ENCODE measurements around the gene FILIP1L.

GRCh38 chr3:99877031-99877579 is 237.2 kb downstream of the FILIP1L start:
- TF ChIP-seq CTCF (IDR thresholded peaks at IDR 0.05; ENCODE audit: low read length) (no peak), EZH2 (optimal IDR thresholded peaks at IDR 0.05; ENCODE audit: low read depth, low read length) (no peak), EZH2phosphoT487 (IDR thresholded peaks at IDR 0.05; ENCODE audit: low read length) (no peak)

Data from MM.1S (cell line).